Measurements from ENCODE around the gene CABP7. TPM values are rescaled to one million over a fixed set of nuclear protein-coding genes. Genes with fewer than 3 reads are reported as not detected.

Gene CABP7
- polyA plus RNA-seq, 1 donor (not counting 4 experiments of a cell fraction or from before 2014, with no cell fraction given), result not detected

- Histone ChIP-seq H3K9me1 (ENCODE audit: control insufficient read depth, extremely low read depth, insufficient read depth, low read length) (no peaks in the 10 kb centered on the region), H3K9me3 (ENCODE audit: control insufficient read depth, low read depth, low read length) (no peaks in the 10 kb centered on the region), H3K9ac (ENCODE audit: control insufficient read depth, extremely low read depth, insufficient read depth, low read length) (no peak overlapping the region), H3K4me3 (ENCODE audit: control insufficient read depth in 2 of 3, extremely low read depth in 1 of 3, insufficient read depth in 2 of 3, low read depth in 1 of 3, low read length in 3 of 3) (no peak overlapping the region), H4K20me1 (ENCODE audit: control insufficient read depth, extremely low read depth, insufficient read depth, low read length) (no peaks in the 10 kb centered on the region), H3K27me3 (ENCODE audit: control insufficient read depth, extremely low read depth, insufficient read depth, low read length) (no peaks in the 10 kb centered on the region), H2AFZ (ENCODE audit: control insufficient read depth, low read length) (no peak overlapping the region), H3K79me2 (ENCODE audit: control insufficient read depth, insufficient read depth, low read length) (no peaks in the 10 kb centered on the region), H3K4me1 (ENCODE audit: control insufficient read depth, extremely low read depth, insufficient read depth, low read length) (no peaks in the 10 kb centered on the region), H3K4me2 (ENCODE audit: control insufficient read depth, extremely low read depth, insufficient read depth, low read depth, low read length) (no peak overlapping the region), H3K36me3 (ENCODE audit: control insufficient read depth in 2 of 2, extremely low read depth in 1 of 2, insufficient read depth in 2 of 2, low read length in 2 of 2) (peaks cover 32 to 36% of the 10 kb centered on the region in 2 experiments), H3K27ac (ENCODE audit: control insufficient read depth, insufficient read depth, low read length) (no peak overlapping the region)
- TF ChIP-seq CTCF (optimal IDR thresholded peaks at IDR 0.05 in 1 of 3, IDR thresholded peaks at IDR 0.05 in 1 of 3, conservative IDR thresholded peaks at IDR 0.05 in 1 of 3; ENCODE audit: extremely low read depth in 1 of 3, insufficient read depth in 2 of 3, low read length in 3 of 3) (no peak), EZH2 (IDR thresholded peaks at IDR 0.05; ENCODE audit: low read length) (no peak)
- DNase-seq (ENCODE audit: low read depth, low spot score) (no peak), FAIRE-seq (no peak)
- dilution Hi-C loops (cut with MboI; ENCODE audit: extremely low pct_ligation_motif_present, low sequenced_read_pairs), result no loop called here
Observed at GRCh38 chr22:29683536-29683935, 36.3 kb upstream of the CABP7 start.

GRCh38 chr22:29684244-29684643, 35.6 kb upstream of the CABP7 start:
- DNase-seq (ENCODE audit: low read depth, low spot score) (no peak), FAIRE-seq (no peak)
- dilution Hi-C loops (cut with MboI; ENCODE audit: extremely low pct_ligation_motif_present, low sequenced_read_pairs), result no loop called here
- peaks cover 31 to 32% of the 10 kb centered on the region in 2 experiments for H3K36me3 ChIP-seq (ENCODE audit: control insufficient read depth in 2 of 2, extremely low read depth in 1 of 2, insufficient read depth in 2 of 2, low read length in 2 of 2)
- H3K27ac ChIP-seq (ENCODE audit: control insufficient read depth, insufficient read depth, low read length), result no peak overlapping the region
- no peaks in the 10 kb centered on the region for H3K9me3 ChIP-seq (ENCODE audit: control insufficient read depth, low read depth, low read length)
- no peak overlapping the region for H3K4me3 ChIP-seq (ENCODE audit: control insufficient read depth in 2 of 3, extremely low read depth in 1 of 3, insufficient read depth in 2 of 3, low read depth in 1 of 3, low read length in 3 of 3)
- H2AFZ ChIP-seq (ENCODE audit: control insufficient read depth, low read length), result no peak overlapping the region
- no peaks in the 10 kb centered on the region for H3K27me3 ChIP-seq (ENCODE audit: control insufficient read depth, extremely low read depth, insufficient read depth, low read length)
- H4K20me1 ChIP-seq (ENCODE audit: control insufficient read depth, extremely low read depth, insufficient read depth, low read length), result no peaks in the 10 kb centered on the region
- no peaks in the 10 kb centered on the region for H3K4me1 ChIP-seq (ENCODE audit: control insufficient read depth, extremely low read depth, insufficient read depth, low read length)
- TF ChIP-seq EZH2 (IDR thresholded peaks at IDR 0.05; ENCODE audit: low read length), result no peak
- TF ChIP-seq CTCF (optimal IDR thresholded peaks at IDR 0.05 in 1 of 3, IDR thresholded peaks at IDR 0.05 in 1 of 3, conservative IDR thresholded peaks at IDR 0.05 in 1 of 3; ENCODE audit: extremely low read depth in 1 of 3, insufficient read depth in 2 of 3, low read length in 3 of 3), result no peak
- H3K9ac ChIP-seq (ENCODE audit: control insufficient read depth, extremely low read depth, insufficient read depth, low read length), result no peak overlapping the region
- H3K4me2 ChIP-seq (ENCODE audit: control insufficient read depth, extremely low read depth, insufficient read depth, low read depth, low read length), result no peak overlapping the region
- no peaks in the 10 kb centered on the region for H3K79me2 ChIP-seq (ENCODE audit: control insufficient read depth, insufficient read depth, low read length)
- no peaks in the 10 kb centered on the region for H3K9me1 ChIP-seq (ENCODE audit: control insufficient read depth, extremely low read depth, insufficient read depth, low read length)
